AG04449 (cell line): ENCODE results near the gene SPPL2C.
A peak's percentile ranks its signal among the peaks of the same experiment; 100 is the strongest.

ENCODE experiments used
- CTCF ChIA-PET: fragments of 350-600 bp; formaldehyde crosslinking; extraction: SDS; loops from one replicate; lab custom pipeline; 2021; ENCODE audit warnings: antibody characterized with exemption; lab: Yijun Ruan, JAX
- POLR2A ChIA-PET: fragments of 400-600, 350-600 bp; formaldehyde crosslinking; extraction: SDS; loops from one replicate; lab custom pipeline; 2020; ENCODE audit warnings: antibody characterized with exemption, inconsistent platforms; lab: Yijun Ruan, JAX
- DNase-seq: peaks from one replicate; pipeline ENCODE4 v3.0.0-alpha.2; 2010; ENCODE audit warnings: low read depth, low spot score
- H3K4me3 ChIP-seq: 2 replicates; pipeline ENCODE4 v1.5.1; 2011; ENCODE audit warnings: low read depth, mild to moderate bottlenecking, control low read depth, low read length
- CTCF ChIP-seq: IDR thresholded peaks from one replicate; pipeline ENCODE4 v1.5.1; 2011; ENCODE audit warnings: mild to moderate bottlenecking, moderate library complexity, low read length, control low read depth, inconsistent platforms; ENCODE audit not compliant: insufficient read depth; ENCODE audit errors: missing control alignments

Gene SPPL2C

GRCh38 chr17:45894022-45894784 lies 49.5 kb downstream of the SPPL2C start, which contains the start of gene MAPT:
Gene MAPT, plus strand, starts transcription at chr17:45894554. Its CDS starts 67,784 bp downstream, at chr17:45962338.
- H3K4me3 ChIP-seq, result peak within 1 kb of the TSS; percentile 70
- TF ChIP-seq CTCF, result peak; percentile 93
- peak; percentile 24 for DNase-seq
- POLR2A ChIA-PET, result no interaction called here
- CTCF ChIA-PET, result interaction anchor here (0.6 to 3.4 kb wide), 15 partner anchors 9 to 1589 kb away, joined by 3 to 27 read pairs (median 5); no protein-coding TSS in a partner anchor

DNA sequence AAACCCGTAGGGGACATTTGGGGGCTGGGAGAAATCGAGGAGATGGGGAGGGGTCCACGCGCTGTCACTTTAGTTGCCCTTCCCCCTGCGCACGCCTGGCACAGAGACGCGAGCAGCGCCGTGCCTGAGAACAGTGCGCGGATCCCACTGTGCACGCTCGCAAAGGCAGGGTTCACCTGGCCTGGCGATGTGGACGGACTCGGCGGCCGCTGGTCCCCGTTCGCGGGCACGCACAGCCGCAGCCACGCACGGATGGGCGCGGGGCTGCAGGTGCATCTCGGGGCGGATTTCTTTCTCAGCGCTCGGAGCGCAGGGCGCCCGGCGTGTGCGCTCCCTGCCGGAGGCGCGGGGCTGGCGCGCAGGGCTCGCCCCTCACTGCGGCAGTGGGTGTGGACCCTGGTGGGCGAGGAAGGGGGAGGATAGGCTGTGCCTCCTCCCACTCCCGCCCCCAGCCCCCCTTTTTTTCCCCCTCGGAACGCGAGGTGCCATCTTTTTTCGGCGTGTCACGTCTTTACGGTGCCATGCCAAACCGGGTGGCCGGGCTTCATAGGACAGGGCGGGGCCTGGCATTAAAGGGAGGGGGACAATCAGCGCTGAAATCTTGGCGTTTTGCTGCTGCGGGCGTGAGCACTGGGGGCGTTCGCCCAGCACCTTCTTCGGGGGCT lies 50.8 kb downstream of the SPPL2C start:
- CTCF ChIA-PET, result interaction anchor here (1.0 to 2.6 kb wide), 2 partner anchors 11 to 19 kb away, joined by 5 to 27 read pairs; no protein-coding TSS in a partner anchor
- DNase-seq, result no peak
- H3K4me3 ChIP-seq, result peak overlapping the region; percentile 70

GRCh38 chr17:45895969-45896785 lies 51.5 kb downstream of the SPPL2C start:
- DNase-seq, result no peak
- ChIA-PET CTCF (interaction anchor here (1.5 to 1.7 kb wide), 2 partner anchors 10 to 52 kb away, joined by 4 read pairs; no protein-coding TSS in a partner anchor), POLR2A (no interaction called here)
- TF ChIP-seq CTCF, result no peak
- no peak overlapping the region for H3K4me3 ChIP-seq

More for the DNA sequence above, 50.8 kb downstream of the SPPL2C start:
- no peak for TF ChIP-seq CTCF
- POLR2A ChIA-PET, result no interaction called here
